GM19240 (cell line): Measurements from ENCODE around the gene PRDM10.
"Not testable (repeated sequence)": the region's sequence is repeated elsewhere in the genome, so short reads cannot be mapped to it uniquely, and the experiment has no call there.

Source experiments
- DNase-seq: peaks from one replicate; pipeline ENCODE4 v3.0.0; 2011; ENCODE audit warnings: low spot score; ENCODE audit not compliant: insufficient read length

Gene PRDM10

GRCh38 chr11:129974672-129975071, 28.0 kb downstream of the PRDM10 start:
- no peak for DNase-seq

GRCh38 chr11:129974237-129974636, 28.4 kb downstream of the PRDM10 start:
- DNase-seq = no peak

GRCh38 chr11:129973809-129974208, 28.8 kb downstream of the PRDM10 start:
- DNase-seq = no peak

- no peak for DNase-seq
Measured at GRCh38 chr11:129973068-129973467, 29.6 kb downstream of the PRDM10 start.

- no peak for DNase-seq
Measured at GRCh38 chr11:129972611-129973010, 30.0 kb downstream of the PRDM10 start.

GRCh38 chr11:129971856-129972255, 30.8 kb downstream of the PRDM10 start:
- DNase-seq = not testable (repeated sequence)

GRCh38 chr11:129969920-129970319, 32.7 kb downstream of the PRDM10 start:
- DNase-seq = no peak

- no peak for DNase-seq
Measured at GRCh38 chr11:129968591-129969419, 33.8 kb downstream of the PRDM10 start.

GRCh38 chr11:129967996-129968395, 34.6 kb downstream of the PRDM10 start:
- DNase-seq = no peak

GRCh38 chr11:129965248-129965647, 37.4 kb downstream of the PRDM10 start:
- DNase-seq = no peak

- peak; percentile 24 for DNase-seq
Measured at GRCh38 chr11:129960216-129961214, 42.1 kb downstream of the PRDM10 start.

GRCh38 chr11:129959687-129960086, 42.9 kb downstream of the PRDM10 start:
- no peak for DNase-seq

- DNase-seq = no peak
Measured at GRCh38 chr11:129955282-129955681, 47.4 kb downstream of the PRDM10 start.

GRCh38 chr11:129954703-129955102, 47.9 kb downstream of the PRDM10 start:
- DNase-seq = not testable (repeated sequence)

GRCh38 chr11:129951866-129952262, 50.8 kb downstream of the PRDM10 start:
- DNase-seq = no peak

- DNase-seq = no peak
Measured at GRCh38 chr11:129951201-129951865, 51.3 kb downstream of the PRDM10 start.

- no peak for DNase-seq
Measured at GRCh38 chr11:129950101-129951091, 52.2 kb downstream of the PRDM10 start.

- no peak for DNase-seq
Measured at GRCh38 chr11:129948926-129949466, 53.6 kb downstream of the PRDM10 start.

- no peak for DNase-seq
Measured at GRCh38 chr11:129947474-129947873, 55.2 kb downstream of the PRDM10 start.

- DNase-seq = no peak
Measured at GRCh38 chr11:129946965-129947364, 55.7 kb downstream of the PRDM10 start.
